Fibroblast of mammary gland (primary cell): ENCODE results near the gene ANAPC5.
"Not testable (repeated sequence)": the region's sequence is repeated elsewhere in the genome, so short reads cannot be mapped to it uniquely, and the experiment has no call there.

Experiments used
- DNase-seq: peaks from one replicate; pipeline ENCODE4 v3.0.0-alpha.2; 2010; ENCODE audit warnings: low read depth
- H3K4me3 ChIP-seq: 2 replicates; pipeline ENCODE4 v1.5.1; 2011; ENCODE audit warnings: low read depth, mild to moderate bottlenecking, low read length, moderate library complexity; ENCODE audit not compliant: control insufficient read depth
- TF ChIP-seq, protein P1 (sequence below): conservative IDR thresholded peaks from 2 replicates; pipeline ENCODE4 v1.5.1; 2011; ENCODE audit warnings: low read depth, low read length, inconsistent platforms; ENCODE audit not compliant: control insufficient read depth, insufficient read depth

ANAPC5 gene

DNA sequence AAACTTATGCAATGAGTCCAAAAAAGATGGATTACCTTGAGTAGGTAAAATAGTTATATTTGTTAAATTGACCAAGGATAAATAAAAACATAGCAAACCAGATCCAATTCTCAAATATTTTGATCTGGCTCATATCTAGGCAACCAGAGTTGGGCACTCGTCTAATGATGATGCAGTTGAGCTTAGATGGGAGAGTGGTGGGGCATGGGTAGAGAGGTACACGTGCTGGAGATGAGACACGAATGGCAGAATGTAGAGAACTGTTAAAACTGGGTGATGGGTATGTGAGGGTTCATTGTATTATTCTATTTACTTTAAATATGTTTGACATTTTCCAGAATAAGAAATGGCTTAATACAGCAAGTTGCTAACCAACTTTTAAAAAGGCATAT lies 40.1 kb upstream of the ANAPC5 start:
- no peak overlapping the region for H3K4me3 ChIP-seq
- DNase-seq, result no peak
- TF ChIP-seq, protein P1, sequence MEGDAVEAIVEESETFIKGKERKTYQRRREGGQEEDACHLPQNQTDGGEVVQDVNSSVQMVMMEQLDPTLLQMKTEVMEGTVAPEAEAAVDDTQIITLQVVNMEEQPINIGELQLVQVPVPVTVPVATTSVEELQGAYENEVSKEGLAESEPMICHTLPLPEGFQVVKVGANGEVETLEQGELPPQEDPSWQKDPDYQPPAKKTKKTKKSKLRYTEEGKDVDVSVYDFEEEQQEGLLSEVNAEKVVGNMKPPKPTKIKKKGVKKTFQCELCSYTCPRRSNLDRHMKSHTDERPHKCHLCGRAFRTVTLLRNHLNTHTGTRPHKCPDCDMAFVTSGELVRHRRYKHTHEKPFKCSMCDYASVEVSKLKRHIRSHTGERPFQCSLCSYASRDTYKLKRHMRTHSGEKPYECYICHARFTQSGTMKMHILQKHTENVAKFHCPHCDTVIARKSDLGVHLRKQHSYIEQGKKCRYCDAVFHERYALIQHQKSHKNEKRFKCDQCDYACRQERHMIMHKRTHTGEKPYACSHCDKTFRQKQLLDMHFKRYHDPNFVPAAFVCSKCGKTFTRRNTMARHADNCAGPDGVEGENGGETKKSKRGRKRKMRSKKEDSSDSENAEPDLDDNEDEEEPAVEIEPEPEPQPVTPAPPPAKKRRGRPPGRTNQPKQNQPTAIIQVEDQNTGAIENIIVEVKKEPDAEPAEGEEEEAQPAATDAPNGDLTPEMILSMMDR, result no peak

GRCh38 chr12:121391619-121392324 lies 39.6 kb upstream of the ANAPC5 start:
- H3K4me3 ChIP-seq, result no peak overlapping the region
- TF ChIP-seq, protein P1, result no peak
- DNase-seq, result peak; percentile 54

- TF ChIP-seq, protein P1, result no peak
- H3K4me3 ChIP-seq, result no peak overlapping the region
These were observed 38.6 kb upstream of the ANAPC5 start for GRCh38 chr12:121390856-121391255.

GRCh38 chr12:121388421-121388981 lies 36.3 kb upstream of the ANAPC5 start:
- peak; percentile 58 for DNase-seq
- TF ChIP-seq, protein P1, result no peak
- H3K4me3 ChIP-seq, result no peak overlapping the region

More at GRCh38 chr12:121390856-121391255, 38.6 kb upstream of the ANAPC5 start:
- DNase-seq, result no peak

- not testable (repeated sequence) for DNase-seq, H3K4me3 ChIP-seq
These were observed 32.7 kb upstream of the ANAPC5 start for GRCh38 chr12:121384891-121385290.

DNA sequence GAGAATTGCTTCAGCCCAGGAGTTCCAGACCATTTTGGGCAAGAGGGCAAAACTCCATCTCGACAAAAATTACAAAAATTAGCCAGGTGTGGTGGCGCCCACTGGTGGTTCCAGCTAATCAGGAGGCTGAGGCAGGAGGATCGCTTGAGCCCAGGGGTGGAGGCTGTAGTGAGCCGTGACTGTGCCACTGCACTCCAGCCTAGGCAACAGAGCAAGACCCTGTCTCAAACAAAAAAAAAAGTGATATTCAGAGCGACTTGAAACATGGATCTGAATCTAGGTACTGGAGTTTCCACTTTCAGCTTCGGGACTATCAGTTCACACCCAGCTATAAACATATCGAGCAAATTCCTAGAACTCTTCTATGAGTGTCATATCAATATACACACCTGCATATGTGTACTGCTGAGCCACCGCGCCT lies 31.4 kb upstream of the ANAPC5 start:
- DNase-seq, result no peak
- H3K4me3 ChIP-seq, result no peak overlapping the region
- TF ChIP-seq, protein P1, result peak; percentile 6

DNA sequence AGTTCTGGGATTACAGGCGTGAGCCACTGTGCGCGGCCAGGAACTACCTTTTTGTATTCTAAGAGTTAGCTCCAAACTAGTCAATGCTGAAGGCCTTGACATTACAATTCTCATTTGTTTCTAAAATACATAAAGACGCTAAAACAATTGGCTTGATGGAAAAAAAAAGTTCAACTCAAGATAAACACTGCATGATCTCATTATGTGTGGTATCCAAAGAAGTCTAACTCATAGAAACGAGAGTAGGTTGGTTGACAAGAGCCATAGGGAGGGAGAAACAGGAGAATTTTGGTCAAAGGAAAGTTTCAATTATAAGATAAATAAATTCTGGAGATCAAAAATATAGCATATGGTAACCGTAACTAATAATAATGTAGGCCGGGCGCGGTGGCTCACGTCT lies 27.7 kb upstream of the ANAPC5 start:
- no peak for DNase-seq
- no peak overlapping the region for H3K4me3 ChIP-seq
- TF ChIP-seq, protein P1, result no peak
